Activated CD8-positive, alpha-beta T cell treated with anti-CD3 and anti-CD28 coated beads, Interleukin-2, amount 10 ng/mL, durations not matched to agents 7 days and 5 days (primary cell): Measurements from ENCODE around the gene IL3. TPM values are rescaled to one million over a fixed set of nuclear protein-coding genes. Genes with fewer than 3 reads are reported as not detected.

Experiments used
- ATAC-seq: fragments of 150-1000 bp; cut with Tn5 transposase; one replicate; pipeline ENCODE4 v1.10.0; 2021; ENCODE audit warnings: moderate library complexity
- CTCF ChIA-PET: fragments of 350-600 bp; sonication (Branson Sonifier 250); formaldehyde crosslinking; loops from one replicate; lab custom pipeline; 2021; ENCODE audit warnings: antibody characterized with exemption; lab: Charles Lee
- POLR2A ChIA-PET: fragments of 350-600 bp; sonication (Branson Sonifier 250); formaldehyde crosslinking; loops from one replicate; lab custom pipeline; 2021; ENCODE audit warnings: antibody characterized with exemption; lab: Charles Lee
- DNase-seq: peaks from one replicate; pipeline ENCODE4 v3.0.0-alpha.2; 2020
- H3K27ac Mint-ChIP-seq: one replicate; pipeline ENCODE4 v1.8.0; 2021; ENCODE audit warnings: mild to moderate bottlenecking, mixed read lengths
- H3K27me3 Mint-ChIP-seq: one replicate; pipeline ENCODE4 v1.8.0; 2021; ENCODE audit warnings: low read depth, mixed read lengths
- H3K36me3 Mint-ChIP-seq: one replicate; pipeline ENCODE4 v1.8.0; 2021; ENCODE audit warnings: low read depth, mixed read lengths
- H3K4me1 Mint-ChIP-seq: one replicate; pipeline ENCODE4 v1.8.0; 2021; ENCODE audit warnings: low read depth, mixed read lengths
- H3K4me3 Mint-ChIP-seq: one replicate; pipeline ENCODE4 v1.8.0; 2021; ENCODE audit warnings: mild to moderate bottlenecking, mixed read lengths
- H3K9me3 Mint-ChIP-seq: one replicate; pipeline ENCODE4 v1.8.0; 2022; ENCODE audit warnings: mixed read lengths; ENCODE audit not compliant: insufficient read depth
- total RNA-seq, 2 experiments: library from RNA; stranded (reverse); gene quantifications; one replicate each; pipeline ENCODE4 v1.2.3, GENCODE V29; 2021

Gene IL3
- total RNA-seq, 2 experiments from 2014 or later = not detected

- CTCF ChIA-PET = interaction anchor here (0.6 to 0.7 kb wide), 2 partner anchors 42 to 48 kb away, joined by 3 to 4 read pairs; no protein-coding TSS in a partner anchor
- H3K27me3 Mint-ChIP-seq = no peaks in the 10 kb centered on the region
These were observed 14.6 kb downstream of the IL3 start for GRCh38 chr5:132074772-132075718.

GRCh38 chr5:132075719-132076077 lies 15.2 kb downstream of the IL3 start:
- H3K27me3 Mint-ChIP-seq = no peaks in the 10 kb centered on the region
- H3K4me3 Mint-ChIP-seq = no peak overlapping the region
- no peak for ATAC-seq
- H3K9me3 Mint-ChIP-seq = no peaks in the 10 kb centered on the region
- peaks cover 69% of the 10 kb centered on the region for H3K4me1 Mint-ChIP-seq
- DNase-seq = no peak
- ChIA-PET POLR2A (no interaction called here), CTCF (interaction anchor here (0.6 to 0.7 kb wide), 2 partner anchors 41 to 47 kb away, joined by 3 to 4 read pairs; no protein-coding TSS in a partner anchor)
- H3K27ac Mint-ChIP-seq = peak overlapping the region; percentile 43
- H3K36me3 Mint-ChIP-seq = no peaks in the 10 kb centered on the region

More at GRCh38 chr5:132074772-132075718, 14.6 kb downstream of the IL3 start:
- no peak overlapping the region for H3K4me3 Mint-ChIP-seq
- peak overlapping the region; percentile 70 for H3K27ac Mint-ChIP-seq
- H3K9me3 Mint-ChIP-seq = no peaks in the 10 kb centered on the region
- ATAC-seq (peak; percentile 18), DNase-seq (peak; percentile 45)
- H3K36me3 Mint-ChIP-seq = no peaks in the 10 kb centered on the region
- POLR2A ChIA-PET = no interaction called here
- peaks cover 75% of the 10 kb centered on the region for H3K4me1 Mint-ChIP-seq

- ChIA-PET POLR2A (no interaction called here), CTCF (interaction anchor here (1.8 to 2.5 kb wide), 2 partner anchors 26 to 103 kb away, joined by 5 to 8 read pairs; no protein-coding TSS in a partner anchor)
- no peak overlapping the region for H3K4me3 Mint-ChIP-seq
- peaks cover 63% of the 10 kb centered on the region for H3K4me1 Mint-ChIP-seq
- DNase-seq = no peak
- no peaks in the 10 kb centered on the region for H3K9me3 Mint-ChIP-seq
- no peaks in the 10 kb centered on the region for H3K36me3 Mint-ChIP-seq
- no peak for ATAC-seq
- no peaks in the 10 kb centered on the region for H3K27me3 Mint-ChIP-seq
- H3K27ac Mint-ChIP-seq = peak overlapping the region; percentile 39
These were observed 15.9 kb downstream of the IL3 start for GRCh38 chr5:132076202-132076830.

- CTCF ChIA-PET = interaction anchor here (1.2 to 2.5 kb wide), 4 partner anchors 14 to 103 kb away, joined by 3 to 8 read pairs (median 4); no protein-coding TSS in a partner anchor
- Mint-ChIP-seq H3K4me3 (no peak overlapping the region), H3K36me3 (no peaks in the 10 kb centered on the region), H3K27me3 (no peaks in the 10 kb centered on the region), H3K4me1 (peaks cover 68% of the 10 kb centered on the region), H3K27ac (peak overlapping the region; percentile 71), H3K9me3 (no peaks in the 10 kb centered on the region)
- ATAC-seq (no peak), DNase-seq (no peak)
- POLR2A ChIA-PET = no interaction called here
These were observed 16.5 kb downstream of the IL3 start for GRCh38 chr5:132076983-132077382.

- DNase-seq = no peak
- no peak overlapping the region for H3K4me3 Mint-ChIP-seq
- POLR2A ChIA-PET = no interaction called here
- H3K4me1 Mint-ChIP-seq = peaks cover 71% of the 10 kb centered on the region
- no peaks in the 10 kb centered on the region for H3K9me3 Mint-ChIP-seq
- no peaks in the 10 kb centered on the region for H3K36me3 Mint-ChIP-seq
- ATAC-seq = no peak
- no peaks in the 10 kb centered on the region for H3K27me3 Mint-ChIP-seq
- CTCF ChIA-PET = interaction anchor here (0.9 to 2.5 kb wide), 2 partner anchors 16 to 100 kb away, joined by 3 to 8 read pairs; no protein-coding TSS in a partner anchor
- peak overlapping the region; percentile 57 for H3K27ac Mint-ChIP-seq
These were observed 18.6 kb downstream of the IL3 start for GRCh38 chr5:132079081-132079480.

- ChIA-PET CTCF (interaction anchor here (0.6 to 1.1 kb wide), 5 partner anchors 10 to 22 kb away, joined by 3 to 4 read pairs (median 3); no protein-coding TSS in a partner anchor), POLR2A (no interaction called here)
- no peaks in the 10 kb centered on the region for H3K36me3 Mint-ChIP-seq
- no peak overlapping the region for H3K4me3 Mint-ChIP-seq
- H3K4me1 Mint-ChIP-seq = peaks cover 68% of the 10 kb centered on the region
- no peak for DNase-seq
- H3K9me3 Mint-ChIP-seq = no peaks in the 10 kb centered on the region
- no peaks in the 10 kb centered on the region for H3K27me3 Mint-ChIP-seq
- ATAC-seq = no peak
- no peak overlapping the region for H3K27ac Mint-ChIP-seq
These were observed 19.2 kb downstream of the IL3 start for GRCh38 chr5:132079619-132080018.

- H3K4me3 Mint-ChIP-seq = no peak overlapping the region
- no peaks in the 10 kb centered on the region for H3K9me3 Mint-ChIP-seq
- H3K27me3 Mint-ChIP-seq = no peaks in the 10 kb centered on the region
- no peaks in the 10 kb centered on the region for H3K36me3 Mint-ChIP-seq
- peak overlapping the region; percentile 5 for H3K27ac Mint-ChIP-seq
- no peak for ATAC-seq
- DNase-seq = no peak
- CTCF ChIA-PET = interaction anchor here (0.8 to 1.5 kb wide), 5 partner anchors 14 to 109 kb away, joined by 3 to 4 read pairs (median 3); no protein-coding TSS in a partner anchor
- POLR2A ChIA-PET = interaction anchor here (0.8 kb wide), 1 partner anchor 16 kb away, joined by 3 read pairs; no protein-coding TSS in a partner anchor
- H3K4me1 Mint-ChIP-seq = peaks cover 66% of the 10 kb centered on the region
These were observed 20.1 kb downstream of the IL3 start for GRCh38 chr5:132080595-132080994.

GRCh38 chr5:132081458-132081857 lies 21.0 kb downstream of the IL3 start:
- Mint-ChIP-seq H3K36me3 (no peaks in the 10 kb centered on the region), H3K4me1 (peaks cover 65% of the 10 kb centered on the region), H3K4me3 (no peak overlapping the region), H3K9me3 (no peaks in the 10 kb centered on the region), H3K27me3 (no peaks in the 10 kb centered on the region), H3K27ac (peak overlapping the region; percentile 62)
- POLR2A ChIA-PET = no interaction called here
- no peak for ATAC-seq
- DNase-seq = no peak
- CTCF ChIA-PET = interaction anchor here (0.8 to 1.5 kb wide), 4 partner anchors 19 to 108 kb away, joined by 3 to 6 read pairs (median 4); no protein-coding TSS in a partner anchor

- Mint-ChIP-seq H3K27ac (peak overlapping the region; percentile 83), H3K4me1 (peaks cover 56% of the 10 kb centered on the region), H3K36me3 (no peaks in the 10 kb centered on the region), H3K27me3 (no peaks in the 10 kb centered on the region), H3K9me3 (no peaks in the 10 kb centered on the region), H3K4me3 (no peak overlapping the region)
- ChIA-PET POLR2A (no interaction called here), CTCF (interaction anchor here (0.8 to 1.5 kb wide), 3 partner anchors 20 to 107 kb away, joined by 3 to 6 read pairs (median 4); no protein-coding TSS in a partner anchor)
- ATAC-seq (no peak), DNase-seq (no peak)
These were observed 22.0 kb downstream of the IL3 start for GRCh38 chr5:132082329-132083023.

GRCh38 chr5:132083071-132083678 lies 22.7 kb downstream of the IL3 start:
- no peak overlapping the region for H3K4me3 Mint-ChIP-seq
- CTCF ChIA-PET = interaction anchor here (0.8 to 1.3 kb wide), 2 partner anchors 51 to 107 kb away, joined by 3 to 4 read pairs; no protein-coding TSS in a partner anchor
- peaks cover 51% of the 10 kb centered on the region for H3K4me1 Mint-ChIP-seq
- no peaks in the 10 kb centered on the region for H3K9me3 Mint-ChIP-seq
- DNase-seq = no peak
- peak overlapping the region; percentile 83 for H3K27ac Mint-ChIP-seq
- peak; percentile 46 for ATAC-seq
- H3K36me3 Mint-ChIP-seq = no peaks in the 10 kb centered on the region
- POLR2A ChIA-PET = no interaction called here
- H3K27me3 Mint-ChIP-seq = no peaks in the 10 kb centered on the region
